PC-9 (cell line): ENCODE measurements around the gene SCAF11. TPM values are rescaled to one million over a fixed set of nuclear protein-coding genes. Genes with fewer than 3 reads are reported as not detected.

Source experiments
- BruUV-seq: library from RNA; stranded (reverse); fragments of 400-500 nt; replicated peaks from 2 replicates; lab custom pipeline; 2021; lab: Mats Ljungman, UMichigan
- CTCF ChIA-PET: fragments of 300-600 bp; sonication (Branson Sonifier 250); formaldehyde crosslinking; loops from one replicate; lab custom pipeline; 2022; ENCODE audit warnings: antibody characterized with exemption; lab: Charles Lee
- POLR2A ChIA-PET: fragments of 300-600 bp; sonication (Branson Sonifier 250); formaldehyde crosslinking; loops from one replicate; lab custom pipeline; 2022; ENCODE audit warnings: antibody characterized with exemption; ENCODE audit not compliant: unreplicated experiment; lab: Charles Lee
- DNase-seq, 2 experiments: peaks; one replicate each; pipeline versions ENCODE4 v3.0.0 to v3.0.0-alpha.2; 2015 to 2022; ENCODE audit warnings: mixed read lengths in 1 of 2
- H2AFZ ChIP-seq: fragments of 200-600 bp; sonication (generic); 2 replicates; pipeline ENCODE4 v1.8.1; 2017; ENCODE audit warnings: antibody characterized with exemption
- H3F3A ChIP-seq: fragments of 200-600 bp; sonication (generic); 2 replicates; pipeline ENCODE4 v1.8.1; 2017; ENCODE audit warnings: antibody characterized with exemption, mild to moderate bottlenecking, low read depth; ENCODE audit not compliant: insufficient read depth
- H3K27ac ChIP-seq: fragments of 200-600 bp; sonication (generic); 2 replicates; pipeline ENCODE4 v1.6.1; 2016; ENCODE audit warnings: mixed run types
- H3K27me3 ChIP-seq: fragments of 200-600 bp; sonication (generic); 2 replicates; pipeline ENCODE4 v1.6.1; 2016; ENCODE audit warnings: low read depth, mixed run types; ENCODE audit not compliant: insufficient read depth
- H3K36me3 ChIP-seq: fragments of 200-600 bp; sonication (generic); 2 replicates; pipeline ENCODE4 v1.6.1; 2016; ENCODE audit warnings: low read depth, mixed run types
- H3K4me1 ChIP-seq: fragments of 200-600 bp; sonication (generic); replicated peaks from 2 replicates; pipeline ENCODE4 v1.6.1; 2016; ENCODE audit warnings: mixed run types; ENCODE audit not compliant: insufficient read depth
- H3K4me2 ChIP-seq: fragments of 200-600 bp; sonication (generic); 2 replicates; pipeline ENCODE4 v1.6.1; 2017; ENCODE audit warnings: mixed run types
- H3K4me3 ChIP-seq: fragments of 200-600 bp; sonication (generic); 2 replicates; pipeline ENCODE4 v1.6.1; 2016; ENCODE audit warnings: mixed run types
- H3K79me2 ChIP-seq: fragments of 200-600 bp; sonication (generic); 2 replicates; pipeline ENCODE4 v1.6.1; 2017; ENCODE audit warnings: low read depth, mixed run types
- H3K9me2 ChIP-seq: fragments of 200-600 bp; sonication (generic); 2 replicates; pipeline ENCODE4 v1.8.1; 2017; ENCODE audit warnings: mild to moderate bottlenecking; ENCODE audit not compliant: insufficient read depth
- H3K9me3 ChIP-seq: fragments of 200-600 bp; sonication (generic); 2 replicates; pipeline ENCODE4 v1.8.1; 2016; ENCODE audit warnings: low read depth; ENCODE audit not compliant: insufficient read depth
- H4K20me1 ChIP-seq: fragments of 200-600 bp; sonication (generic); 2 replicates; pipeline ENCODE4 v1.8.1; 2017; ENCODE audit not compliant: insufficient read depth
- EZH2 ChIP-seq: fragments of 200-600 bp; sonication (generic); IDR thresholded peaks from 2 replicates; pipeline ENCODE4 v1.8.0; 2017; ENCODE audit warnings: antibody characterized with exemption, low read depth
- intact Hi-C: fragments of 100-400 bp; cut with micrococcal nuclease; formaldehyde crosslinking; loops from one replicate; pipeline ENCODE4 v1.10.0; 2022; ENCODE audit not compliant: unreplicated experiment
- total RNA-seq: library from RNA; stranded (reverse); gene quantifications from 2 replicates; pipeline ENCODE4 v1.2.3, GENCODE V29; 2021
- TF ChIP-seq, protein P1 (sequence below): fragments of 200-600 bp; sonication (generic); conservative IDR thresholded peaks from 2 replicates; pipeline ENCODE4 v1.6.1; 2017; ENCODE audit warnings: mixed run types, antibody characterized with exemption, mild to moderate bottlenecking, moderate library complexity

The SCAF11 gene
- total RNA-seq, 1 experiment from 2014 or later, result 98.7 TPM

DNA sequence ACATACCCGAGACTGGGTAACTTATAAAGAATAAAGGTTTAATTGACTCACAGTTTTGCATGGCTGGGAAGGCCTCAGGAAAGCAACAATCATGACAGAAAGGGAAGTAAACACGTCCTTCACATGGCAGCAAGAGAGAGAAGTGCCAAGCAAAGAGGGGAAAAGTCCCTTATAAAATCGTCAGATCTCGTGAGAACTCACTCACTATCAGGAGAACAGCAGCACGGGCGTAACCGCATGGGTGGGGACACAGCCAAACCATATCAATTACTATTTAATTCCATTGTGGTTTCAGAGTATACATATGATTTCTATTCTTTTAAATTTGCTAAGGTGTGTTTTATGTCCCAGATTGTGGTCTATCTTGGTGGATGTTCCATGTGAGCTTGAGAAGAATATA is 117.9 kb downstream of the SCAF11 start:
- no peak overlapping the region for H3K27ac ChIP-seq
- CTCF ChIA-PET, result no interaction called here

More for the DNA sequence above, 117.9 kb downstream of the SCAF11 start:
- no TSS peak for BruUV-seq
- no peaks in the 10 kb centered on the region for H3K27me3 ChIP-seq
- DNase-seq, result no peak
- H3K4me3 ChIP-seq, result no peak overlapping the region
- H2AFZ ChIP-seq, result no peak overlapping the region
- intact Hi-C loops, result no loop called here
- no peaks in the 10 kb centered on the region for H3K9me2 ChIP-seq
- H4K20me1 ChIP-seq, result 0 out of 2 replicates have a peak, but pooled peaks cover 3% of the 10 kb centered on the region
- no peaks in the 10 kb centered on the region for H3K79me2 ChIP-seq
- no peaks in the 10 kb centered on the region for H3F3A ChIP-seq
- H3K9me3 ChIP-seq, result no peaks in the 10 kb centered on the region
- H3K4me1 ChIP-seq, result no peaks in the 10 kb centered on the region
- POLR2A ChIA-PET, result interaction anchor here (0.6 kb wide), 1 partner anchor 92 kb away, joined by 3 read pairs; no protein-coding TSS in a partner anchor
- TF ChIP-seq EZH2, result no peak
- TF ChIP-seq, protein P1, sequence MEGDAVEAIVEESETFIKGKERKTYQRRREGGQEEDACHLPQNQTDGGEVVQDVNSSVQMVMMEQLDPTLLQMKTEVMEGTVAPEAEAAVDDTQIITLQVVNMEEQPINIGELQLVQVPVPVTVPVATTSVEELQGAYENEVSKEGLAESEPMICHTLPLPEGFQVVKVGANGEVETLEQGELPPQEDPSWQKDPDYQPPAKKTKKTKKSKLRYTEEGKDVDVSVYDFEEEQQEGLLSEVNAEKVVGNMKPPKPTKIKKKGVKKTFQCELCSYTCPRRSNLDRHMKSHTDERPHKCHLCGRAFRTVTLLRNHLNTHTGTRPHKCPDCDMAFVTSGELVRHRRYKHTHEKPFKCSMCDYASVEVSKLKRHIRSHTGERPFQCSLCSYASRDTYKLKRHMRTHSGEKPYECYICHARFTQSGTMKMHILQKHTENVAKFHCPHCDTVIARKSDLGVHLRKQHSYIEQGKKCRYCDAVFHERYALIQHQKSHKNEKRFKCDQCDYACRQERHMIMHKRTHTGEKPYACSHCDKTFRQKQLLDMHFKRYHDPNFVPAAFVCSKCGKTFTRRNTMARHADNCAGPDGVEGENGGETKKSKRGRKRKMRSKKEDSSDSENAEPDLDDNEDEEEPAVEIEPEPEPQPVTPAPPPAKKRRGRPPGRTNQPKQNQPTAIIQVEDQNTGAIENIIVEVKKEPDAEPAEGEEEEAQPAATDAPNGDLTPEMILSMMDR, result no peak
- peaks cover 4% of the 10 kb centered on the region; the same call in 1 of the 2 replicates for H3K36me3 ChIP-seq
- H3K4me2 ChIP-seq, result no peak overlapping the region
